HG02970 (cell line): Measurements from ENCODE around the gene CPPED1.

Experiments
- ATAC-seq: cut with Tn5 transposase; IDR thresholded peaks from one replicate; pipeline ENCODE4 v1.9.1; 2021; ENCODE audit warnings: mild to moderate bottlenecking, moderate library complexity, moderate number of reproducible peaks; ENCODE audit not compliant: unreplicated experiment, low FRiP score

CPPED1 gene

DNA sequence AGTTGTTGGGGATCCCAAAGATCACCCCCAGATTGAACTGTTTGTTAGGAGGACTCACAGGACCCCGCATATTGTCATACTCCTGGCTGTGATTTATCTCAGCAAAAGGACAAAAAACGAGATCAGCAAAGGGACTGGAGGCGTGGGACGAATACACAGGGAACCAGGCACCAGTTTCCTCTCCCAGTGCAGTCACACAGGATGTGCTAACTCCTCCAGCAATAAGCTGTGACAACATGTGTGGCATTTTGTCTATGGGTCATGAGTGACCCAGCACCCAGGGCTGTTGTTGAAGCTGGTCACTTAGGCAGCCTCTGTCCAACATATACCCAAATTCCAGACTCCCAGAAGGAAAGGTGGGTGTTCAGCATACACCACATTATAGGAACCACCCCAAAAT, 60.9 kb downstream of the CPPED1 start:
- no peak for ATAC-seq

- ATAC-seq, result no peak
Observed at GRCh38 chr16:12740986-12741610, 62.6 kb downstream of the CPPED1 start.

GRCh38 chr16:12739738-12740137, 63.9 kb downstream of the CPPED1 start:
- no peak for ATAC-seq

- ATAC-seq, result no peak
Observed at GRCh38 chr16:12737563-12737962, 66.1 kb downstream of the CPPED1 start.

DNA sequence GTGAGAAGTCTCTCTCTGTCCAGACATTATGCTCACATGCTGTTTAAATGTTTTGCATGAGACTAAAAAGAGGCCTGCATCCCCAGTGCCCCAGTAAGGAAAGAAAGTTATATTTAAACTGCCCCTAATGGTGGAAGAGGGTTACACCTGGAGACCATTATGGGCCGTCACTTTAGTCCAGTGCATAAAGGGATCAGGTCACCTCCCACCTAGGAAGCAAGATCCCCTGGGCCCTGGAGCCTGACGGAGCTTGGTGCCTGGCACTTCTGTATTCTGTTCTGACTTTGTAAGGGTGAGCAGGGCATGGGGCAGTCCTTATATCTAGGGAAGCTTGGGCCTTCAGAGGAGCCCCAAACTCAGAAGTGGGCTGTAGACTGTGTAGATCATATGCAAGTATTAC, 67.9 kb downstream of the CPPED1 start:
- ATAC-seq, result no peak

- ATAC-seq, result no peak
Observed at GRCh38 chr16:12732600-12732999, 71.1 kb downstream of the CPPED1 start.

GRCh38 chr16:12729448-12729847, 74.2 kb downstream of the CPPED1 start:
- no peak for ATAC-seq

DNA sequence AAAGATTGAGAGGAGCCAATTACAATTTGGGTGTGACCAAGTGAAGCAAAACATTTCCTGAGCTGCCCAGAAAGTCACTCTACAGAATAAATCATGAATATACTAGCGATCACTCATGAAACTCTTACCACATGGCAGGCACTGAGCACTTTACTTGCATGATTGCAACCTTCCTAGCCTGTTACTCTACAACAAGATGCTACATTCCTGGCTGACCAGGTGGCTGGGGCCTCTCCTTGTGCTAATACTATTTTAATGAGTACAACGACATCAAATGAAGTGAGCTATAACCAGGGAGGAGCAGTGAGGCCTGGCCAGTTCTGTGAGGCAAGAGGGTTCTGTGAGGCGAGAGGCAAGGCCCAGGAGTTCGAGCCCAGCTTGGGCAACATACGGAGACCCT, 75.2 kb downstream of the CPPED1 start:
- no peak for ATAC-seq

- ATAC-seq, result no peak
Observed at GRCh38 chr16:12724226-12724625, 79.5 kb downstream of the CPPED1 start.

DNA sequence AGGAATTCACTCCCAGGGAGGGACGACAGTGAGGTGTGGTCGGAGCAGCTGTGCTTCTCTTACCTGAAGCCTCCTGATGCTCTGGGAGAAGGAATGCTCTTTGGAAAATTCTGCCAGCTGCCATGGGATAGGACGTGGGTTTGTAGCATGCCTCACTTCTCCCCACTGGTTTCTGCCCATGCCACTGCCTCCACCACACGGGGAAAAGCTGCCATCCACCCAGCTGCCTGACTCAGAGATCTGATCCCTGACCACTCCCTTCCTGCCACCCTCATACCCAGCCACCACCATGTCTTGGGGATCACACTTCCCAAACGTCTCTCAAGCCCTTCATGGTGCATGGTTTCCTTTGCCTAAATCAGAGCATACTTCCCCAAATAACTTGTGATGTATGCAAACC, 80.0 kb downstream of the CPPED1 start:
- ATAC-seq, result no peak

- no peak for ATAC-seq
Observed at GRCh38 chr16:12721841-12722421, 81.8 kb downstream of the CPPED1 start.

- no peak for ATAC-seq
Observed at GRCh38 chr16:12719972-12720371, 83.7 kb downstream of the CPPED1 start.

DNA sequence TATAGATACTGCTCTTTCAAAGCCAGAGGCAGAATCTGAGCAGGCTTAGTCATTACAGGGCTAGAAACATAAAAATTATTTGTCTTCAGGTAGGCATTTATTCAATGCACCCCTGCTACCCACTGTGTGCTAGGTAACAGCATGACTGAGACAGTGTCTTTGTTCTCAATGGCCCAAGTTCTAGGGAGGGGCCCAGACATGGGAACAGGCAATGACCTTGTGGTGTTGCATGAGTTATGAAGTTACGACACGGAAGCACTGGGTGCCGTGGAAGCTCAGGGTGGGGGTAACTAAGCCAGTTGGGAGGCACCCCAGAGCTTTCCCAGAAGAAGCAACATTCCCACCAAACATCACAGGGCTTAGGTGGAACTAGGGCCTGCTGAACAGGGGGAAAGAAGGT, 87.0 kb downstream of the CPPED1 start:
- no peak for ATAC-seq

- ATAC-seq, result no peak
Observed at GRCh38 chr16:12709807-12710206, 93.9 kb downstream of the CPPED1 start.

DNA sequence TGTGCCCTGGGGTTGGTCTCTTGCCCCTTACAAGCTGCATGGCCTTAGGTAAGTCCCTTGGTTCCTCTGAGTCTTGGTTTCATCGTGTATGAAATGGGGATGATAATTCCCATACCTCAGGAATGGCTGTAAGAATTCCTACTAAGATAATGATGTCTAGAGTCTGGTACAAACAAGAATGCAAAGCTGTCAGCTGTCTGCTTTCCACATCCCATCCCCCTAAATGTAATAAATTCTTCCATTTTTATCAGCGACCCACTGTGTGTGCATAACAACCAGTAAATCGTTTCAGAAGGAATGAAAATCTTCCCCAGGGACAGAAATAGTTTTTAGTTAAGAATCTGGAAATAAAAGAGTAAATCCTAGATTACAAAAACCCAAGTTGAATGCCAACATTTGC, 95.4 kb downstream of the CPPED1 start:
- no peak for ATAC-seq

DNA sequence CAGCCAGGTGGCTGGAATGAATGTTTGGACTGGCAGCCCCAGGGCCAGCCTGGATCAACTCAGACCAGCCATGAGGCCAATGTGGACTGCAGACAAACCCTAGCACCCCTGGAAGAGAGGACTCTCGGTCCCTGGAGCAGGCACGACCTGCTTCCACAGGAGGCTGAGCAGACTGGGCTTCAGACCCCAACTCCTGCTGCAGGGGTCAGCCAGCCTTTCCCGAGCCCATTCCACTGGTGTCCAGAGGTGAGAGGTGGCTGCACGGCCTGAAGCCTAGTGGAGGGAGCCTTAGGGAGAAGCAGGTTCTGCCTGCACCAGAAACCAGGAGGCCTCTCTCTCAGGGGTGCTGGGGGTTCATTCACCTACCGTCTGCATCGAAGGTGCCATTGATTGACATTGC, 97.1 kb downstream of the CPPED1 start:
- ATAC-seq, result no peak

DNA sequence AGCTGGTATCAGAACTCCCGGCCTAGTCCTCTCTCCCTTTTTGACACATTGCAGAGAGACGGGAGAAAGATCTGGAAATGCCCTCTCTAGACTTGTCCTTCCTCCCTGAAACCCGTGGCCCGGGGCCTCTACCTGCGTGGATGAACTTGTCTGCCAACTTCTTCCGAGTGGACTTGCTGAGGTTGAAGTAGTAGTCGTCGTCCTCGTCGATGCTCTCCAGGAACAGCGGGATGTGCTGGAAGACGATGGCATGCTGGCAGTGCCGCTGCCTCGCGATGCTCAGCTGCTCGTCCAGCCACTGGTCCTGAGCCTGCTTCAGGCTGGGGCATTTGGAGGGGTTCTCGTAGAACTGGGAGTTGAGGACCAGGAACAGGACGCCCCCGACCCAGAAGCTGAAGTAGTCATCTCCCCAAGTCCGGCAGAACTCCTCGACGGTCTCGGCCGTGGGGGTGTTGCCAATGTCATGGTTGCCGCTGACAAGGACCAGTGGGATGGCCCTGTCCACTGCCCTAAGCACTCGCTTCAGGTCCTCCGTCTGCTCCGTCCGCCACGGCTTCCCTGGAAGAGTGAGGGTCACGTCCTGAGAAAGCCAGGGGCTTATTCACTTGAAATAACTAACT, 99.1 kb downstream of the CPPED1 start:
- ATAC-seq, result no peak

DNA sequence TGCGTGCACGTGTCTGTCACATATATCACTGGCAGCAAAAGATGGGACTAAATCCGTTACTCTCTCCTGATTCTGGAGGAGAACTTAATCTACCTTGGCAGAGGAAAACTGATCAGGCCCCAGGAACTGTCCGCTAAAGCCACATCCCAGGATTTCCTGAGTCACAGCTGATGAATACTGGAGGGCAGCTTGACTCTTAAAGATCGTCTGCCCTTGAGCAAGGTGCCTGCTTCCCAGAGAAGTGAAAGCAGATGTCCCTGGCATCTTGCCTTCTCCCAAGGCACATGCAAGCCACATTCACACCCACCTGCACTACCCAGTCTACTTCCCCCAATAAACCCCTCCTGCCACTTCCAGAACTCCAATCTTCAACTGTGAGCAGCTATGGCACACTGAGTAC, 99.8 kb downstream of the CPPED1 start:
- no peak for ATAC-seq

DNA sequence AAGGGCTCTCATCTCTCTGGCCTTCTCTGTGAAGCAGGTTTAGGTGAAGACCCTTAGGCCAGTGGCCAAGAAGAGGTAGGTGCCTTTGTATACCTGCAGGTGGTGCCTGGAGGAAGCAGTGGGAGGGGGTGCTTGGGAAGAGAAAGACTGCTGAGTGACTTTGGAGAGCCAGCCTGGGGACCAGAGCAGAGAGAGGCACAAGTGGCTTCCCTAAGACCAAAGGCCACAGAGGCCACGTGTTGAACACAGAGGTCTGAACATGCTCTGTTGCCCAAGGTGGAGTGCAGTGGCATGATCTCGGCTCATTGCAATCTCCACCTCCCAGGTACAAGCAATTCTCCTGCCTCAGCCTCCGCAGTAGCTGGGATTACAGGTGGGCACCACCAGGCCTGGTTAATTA, 103.5 kb downstream of the CPPED1 start:
- ATAC-seq, result no peak

- no peak for ATAC-seq
Observed at GRCh38 chr16:12699161-12699560, 104.5 kb downstream of the CPPED1 start.

DNA sequence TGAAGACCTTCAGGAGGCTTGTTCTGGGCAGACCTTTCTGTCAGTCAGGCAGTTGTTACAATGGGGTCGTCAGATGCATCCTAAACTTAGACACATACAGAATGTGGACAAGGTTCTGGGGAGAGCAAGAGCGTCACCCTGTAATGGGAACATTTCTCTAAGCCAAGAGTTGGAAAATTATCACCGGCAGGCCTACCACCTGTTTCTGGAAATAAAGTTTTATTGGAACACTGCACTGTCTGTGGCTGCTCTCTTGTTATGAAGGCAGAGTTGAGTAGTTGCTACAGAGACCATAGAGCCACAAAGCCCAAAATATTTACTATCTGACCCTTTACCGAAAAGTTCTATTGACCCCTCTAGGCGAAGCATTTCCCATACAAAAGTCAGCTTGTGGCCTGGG, 106.2 kb downstream of the CPPED1 start:
- ATAC-seq, result no peak

- no peak for ATAC-seq
Observed at GRCh38 chr16:12695454-12695853, 108.2 kb downstream of the CPPED1 start.
